GM10266 (cell line): ENCODE measurements around the gene CALU.

ENCODE experiments used
- DNase-seq: peaks from one replicate; pipeline ENCODE4 v3.0.0; 2012; ENCODE audit errors: extremely low spot score
- CTCF ChIP-seq: IDR thresholded peaks from 2 replicates; pipeline ENCODE4 v1.5.1; 2012; ENCODE audit warnings: mild to moderate bottlenecking, low read depth; ENCODE audit not compliant: control insufficient read depth, insufficient read depth; ENCODE audit errors: missing control alignments

CALU gene

GRCh38 chr7:128724743-128725142 is 14.4 kb upstream of the CALU start:
- no peak for TF ChIP-seq CTCF
- DNase-seq = no peak

GRCh38 chr7:128725531-128725930 is 13.6 kb upstream of the CALU start:
- no peak for TF ChIP-seq CTCF
- no peak for DNase-seq

GRCh38 chr7:128726059-128726736 is 13.0 kb upstream of the CALU start:
- DNase-seq = no peak
- no peak for TF ChIP-seq CTCF

GRCh38 chr7:128726737-128727072 is 12.5 kb upstream of the CALU start:
- no peak for TF ChIP-seq CTCF
- DNase-seq = no peak

GRCh38 chr7:128727239-128727638 is 11.9 kb upstream of the CALU start:
- no peak for DNase-seq
- no peak for TF ChIP-seq CTCF

DNA sequence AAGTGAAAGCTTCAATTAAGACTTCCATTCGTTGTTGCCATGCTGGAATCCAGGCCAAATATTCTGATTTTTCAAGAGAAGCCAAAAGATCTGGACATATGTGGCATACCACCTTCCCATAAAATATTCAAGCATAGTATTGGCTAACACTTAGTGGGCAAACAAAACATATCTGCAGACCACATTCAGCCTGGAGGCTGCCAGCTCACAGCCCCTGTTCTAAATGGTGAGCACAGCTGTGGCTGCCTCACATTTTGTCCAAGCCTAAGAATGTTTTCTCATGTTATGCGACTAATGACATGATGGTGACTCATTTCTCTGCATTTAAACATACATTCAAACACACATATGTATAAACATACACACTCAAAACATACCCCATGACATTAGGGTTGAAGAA is 10.6 kb upstream of the CALU start:
- no peak for DNase-seq
- TF ChIP-seq CTCF = no peak

DNA sequence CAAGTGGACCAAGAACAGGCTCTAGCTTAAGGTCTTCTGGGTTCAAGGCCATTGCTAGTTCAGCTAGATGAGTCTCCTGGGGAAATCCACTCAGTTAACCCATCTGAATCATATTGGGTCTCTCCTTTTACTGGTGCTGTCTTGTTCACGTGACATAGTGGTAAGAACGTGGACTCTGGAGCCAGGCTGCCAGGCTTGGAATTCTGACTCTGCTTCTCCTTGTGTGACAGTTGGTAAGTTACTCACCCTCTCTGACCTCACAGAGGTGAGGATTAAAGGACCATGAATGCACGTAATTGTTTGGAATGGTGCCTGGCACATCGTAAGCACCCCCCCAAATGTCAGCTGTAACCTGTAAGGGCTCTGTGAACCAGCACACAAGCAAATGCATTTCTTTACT is 9.7 kb upstream of the CALU start:
- TF ChIP-seq CTCF = no peak
- no peak for DNase-seq
